ENCODE measurements around the gene B3GNT8. TPM values are rescaled to one million over a fixed set of nuclear protein-coding genes. Genes with fewer than 3 reads are reported as not detected.
A peak's percentile ranks its signal among the peaks of the same experiment; 100 is the strongest.

B3GNT8 gene
- total RNA-seq, 3 donors from 2014 or later = 2.6 to 3.0 (median 2.9) TPM

- H3K27me3 ChIP-seq = no peaks in the 10 kb centered on the region
- TF ChIP-seq POLR2AphosphoS5 (IDR thresholded peaks at IDR 0.05) (no peak), CTCF (IDR thresholded peaks at IDR 0.05) (no peak), POLR2A (IDR thresholded peaks at IDR 0.05) (no peak)
- DNase-seq (ENCODE audit: low spot score in 2 of 2) = no peak
- H3K4me3 ChIP-seq = no peak overlapping the region
- H3K36me3 ChIP-seq = peaks cover 7% of the 10 kb centered on the region
- no peaks in the 10 kb centered on the region for H3K9me3 ChIP-seq
- peaks cover 0 to 4% of the 10 kb centered on the region in 2 donors for H3K4me1 ChIP-seq
- H3K27ac ChIP-seq = no peak overlapping the region
- intact Hi-C loops (cut with DNase I; ENCODE audit: low total_unique reads) = no loop called here
These were observed 10.9 kb downstream of the B3GNT8 start for GRCh38 chr19:41416194-41416674.

GRCh38 chr19:41415154-41415571 is 12.0 kb downstream of the B3GNT8 start:
- Histone ChIP-seq H3K4me1 (peaks cover 0 to 4% of the 10 kb centered on the region in 2 donors), H3K36me3 (peaks cover 7% of the 10 kb centered on the region), H3K27ac (no peak overlapping the region), H3K9me3 (no peaks in the 10 kb centered on the region), H3K27me3 (no peaks in the 10 kb centered on the region), H3K4me3 (no peak overlapping the region)
- no peak for TF ChIP-seq CTCF (IDR thresholded peaks at IDR 0.05)
- no peak for TF ChIP-seq POLR2A (IDR thresholded peaks at IDR 0.05)
- no peak for TF ChIP-seq POLR2AphosphoS5 (IDR thresholded peaks at IDR 0.05)
- no peak for DNase-seq (ENCODE audit: low spot score in 2 of 2)
- intact Hi-C loops (cut with DNase I; ENCODE audit: low total_unique reads) = no loop called here

- Histone ChIP-seq H3K36me3 (peaks cover 7% of the 10 kb centered on the region), H3K27ac (no peak overlapping the region), H3K9me3 (no peaks in the 10 kb centered on the region), H3K4me3 (no peak overlapping the region), H3K4me1 (peaks cover 0 to 4% of the 10 kb centered on the region in 2 donors), H3K27me3 (no peaks in the 10 kb centered on the region)
- TF ChIP-seq CTCF (IDR thresholded peaks at IDR 0.05) = no peak
- no peak for TF ChIP-seq POLR2AphosphoS5 (IDR thresholded peaks at IDR 0.05)
- no peak for TF ChIP-seq POLR2A (IDR thresholded peaks at IDR 0.05)
- DNase-seq (ENCODE audit: low spot score in 2 of 2) = no peak
- intact Hi-C loops (cut with DNase I; ENCODE audit: low total_unique reads) = no loop called here
These were observed 12.7 kb downstream of the B3GNT8 start for GRCh38 chr19:41414461-41414860.

GRCh38 chr19:41413947-41414346 is 13.2 kb downstream of the B3GNT8 start:
- Histone ChIP-seq H3K4me1 (peaks cover 0 to 9% of the 10 kb centered on the region in 2 donors), H3K27ac (no peak overlapping the region), H3K9me3 (no peaks in the 10 kb centered on the region), H3K36me3 (peaks cover 7% of the 10 kb centered on the region), H3K4me3 (no peak overlapping the region), H3K27me3 (no peaks in the 10 kb centered on the region)
- no peak for TF ChIP-seq POLR2AphosphoS5 (IDR thresholded peaks at IDR 0.05)
- intact Hi-C loops (cut with DNase I; ENCODE audit: low total_unique reads) = no loop called here
- no peak for DNase-seq (ENCODE audit: low spot score in 2 of 2)

DNA sequence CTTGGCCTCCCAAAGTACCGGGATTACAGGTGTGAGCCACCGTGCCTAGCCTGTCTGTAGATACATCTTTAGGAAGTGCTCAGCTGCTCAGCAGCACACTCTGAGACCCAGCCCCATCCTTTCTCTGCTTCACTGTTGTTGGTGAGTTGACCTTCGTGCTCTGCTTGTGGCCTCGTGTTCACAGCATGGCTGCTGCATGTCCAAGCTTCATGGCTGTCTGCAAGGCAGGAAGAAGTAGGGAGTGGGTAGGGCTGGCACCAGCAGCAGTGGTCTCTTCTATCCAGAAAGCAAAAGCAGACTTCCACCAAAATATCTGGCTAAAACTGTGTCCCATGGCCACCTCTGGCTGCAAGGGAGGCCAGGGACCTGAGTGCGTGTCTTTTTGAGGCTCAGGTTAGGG is 14.2 kb downstream of the B3GNT8 start:
- TF ChIP-seq POLR2AphosphoS5 (IDR thresholded peaks at IDR 0.05) (no peak), POLR2A (IDR thresholded peaks at IDR 0.05) (no peak), CTCF (IDR thresholded peaks at IDR 0.05) (no peak)
- no peak overlapping the region for H3K27ac ChIP-seq
- H3K4me3 ChIP-seq = no peak overlapping the region
- no peaks in the 10 kb centered on the region for H3K9me3 ChIP-seq
- no peak for DNase-seq (ENCODE audit: low spot score in 2 of 2)
- peaks cover 7% of the 10 kb centered on the region for H3K36me3 ChIP-seq
- no peaks in the 10 kb centered on the region for H3K27me3 ChIP-seq
- peaks cover 0 to 11% of the 10 kb centered on the region in 2 donors for H3K4me1 ChIP-seq
- intact Hi-C loops (cut with DNase I; ENCODE audit: low total_unique reads) = no loop called here

- Histone ChIP-seq H3K4me3 (peak overlapping the region in 1 of 3 donors; percentile 8), H3K4me1 (peaks cover 0 to 11% of the 10 kb centered on the region in 2 donors), H3K9me3 (no peaks in the 10 kb centered on the region), H3K27me3 (no peaks in the 10 kb centered on the region), H3K27ac (peak overlapping the region; percentile 78 to 84), H3K36me3 (peaks cover 7% of the 10 kb centered on the region)
- intact Hi-C loops (cut with DNase I; ENCODE audit: low total_unique reads) = no loop called here
- DNase-seq (ENCODE audit: low spot score in 2 of 2) = peak in 1 of 2 donors; percentile 69
- TF ChIP-seq POLR2AphosphoS5 (IDR thresholded peaks at IDR 0.05) = no peak
- TF ChIP-seq POLR2A (IDR thresholded peaks at IDR 0.05) = no peak
- no peak for TF ChIP-seq CTCF (IDR thresholded peaks at IDR 0.05)
These were observed 15.3 kb downstream of the B3GNT8 start for GRCh38 chr19:41411968-41412265.

All from breast epithelium (tissue), 4 donors.